ENCODE data around the gene IDE.
A peak's percentile ranks its signal among the peaks of the same experiment; 100 is the strongest.

The IDE gene

GRCh38 chr10:92562424-92562823, 11.5 kb downstream of the IDE start:
- DNase-seq: no peak

DNA sequence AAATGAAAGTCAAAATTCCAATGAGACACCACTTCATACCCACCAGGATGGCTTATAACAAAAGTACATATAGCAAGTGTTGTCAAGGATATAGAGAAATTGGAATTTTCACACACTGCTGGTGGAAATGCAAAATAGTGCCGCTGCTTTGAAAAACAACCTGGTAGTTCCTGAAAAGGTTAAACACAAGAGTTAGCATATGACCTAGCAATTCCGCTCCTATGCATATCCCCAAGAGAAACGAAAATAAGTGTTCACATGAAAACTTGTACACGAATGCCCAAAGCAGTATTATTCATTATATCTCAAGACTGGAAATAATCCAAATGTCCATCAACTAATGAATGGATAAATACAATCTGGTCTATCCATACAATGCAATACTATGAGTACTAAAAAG, 14.8 kb downstream of the IDE start:
- no peak for DNase-seq

- no peak for DNase-seq
Observed at GRCh38 chr10:92553959-92554358, 19.9 kb downstream of the IDE start.

DNA sequence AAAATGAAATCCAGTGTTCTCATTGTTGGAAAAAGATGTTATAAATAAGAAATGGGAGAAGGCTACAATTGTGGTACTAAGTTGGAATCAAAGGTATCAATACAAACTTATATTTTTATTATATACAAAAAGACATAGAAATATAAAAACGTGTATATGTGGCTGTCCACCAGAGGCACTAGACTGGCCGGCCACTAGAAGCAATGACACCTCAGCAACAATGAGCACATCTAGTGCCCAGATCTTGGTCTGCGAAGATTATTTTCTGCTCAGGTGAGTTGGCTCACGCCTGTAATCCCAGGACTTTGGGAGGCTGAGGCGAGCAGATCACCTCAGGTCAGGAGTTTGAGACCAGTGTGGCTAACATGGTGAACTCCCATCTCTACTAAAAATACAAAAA, 21.6 kb downstream of the IDE start:
- no peak for DNase-seq

DNA sequence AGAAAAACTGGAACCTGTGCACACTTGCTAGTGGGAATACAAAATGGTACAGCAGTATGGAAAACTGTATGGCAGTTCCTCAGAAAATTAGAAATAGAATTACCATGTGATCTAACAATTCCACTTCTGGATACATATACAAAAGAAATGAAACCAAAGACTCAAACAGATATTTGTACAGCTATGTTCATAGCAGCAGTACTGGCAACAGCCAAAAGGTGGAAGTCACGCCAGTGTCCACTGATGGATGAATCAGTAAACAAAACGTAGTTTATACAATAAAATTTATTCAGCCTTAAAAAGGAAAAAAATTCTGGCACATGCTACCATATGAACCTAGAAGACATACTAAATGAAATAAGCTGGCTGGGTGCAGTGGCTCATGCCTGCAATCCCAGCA, 23.0 kb downstream of the IDE start:
- DNase-seq: no peak

- no peak for DNase-seq
Observed at GRCh38 chr10:92547676-92548075, 26.2 kb downstream of the IDE start.

DNA sequence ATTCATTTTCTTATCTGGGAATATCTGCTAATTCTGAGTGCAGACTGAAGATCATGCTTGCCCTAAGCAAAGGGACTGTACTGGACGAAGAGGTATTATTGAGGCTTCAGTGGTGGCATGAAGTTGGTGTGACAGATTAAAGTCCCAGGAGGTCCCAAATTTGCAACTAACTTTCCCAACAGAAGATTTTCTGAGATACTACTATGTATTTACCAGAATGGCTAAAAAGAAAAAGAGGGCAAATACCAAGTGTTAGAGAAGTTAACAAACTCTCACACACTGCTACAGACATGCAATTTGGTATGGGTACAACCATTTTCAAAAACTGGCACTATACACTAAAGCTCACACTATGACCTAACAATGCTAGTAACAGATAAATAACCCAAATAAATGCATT, 28.3 kb downstream of the IDE start:
- DNase-seq: no peak

- DNase-seq: no peak
Observed at GRCh38 chr10:92544296-92544695, 29.6 kb downstream of the IDE start.

GRCh38 chr10:92542458-92542857, 31.4 kb downstream of the IDE start:
- DNase-seq: no peak

GRCh38 chr10:92541583-92541982, 32.3 kb downstream of the IDE start:
- DNase-seq: no peak

GRCh38 chr10:92538231-92538958, 35.5 kb downstream of the IDE start:
- no peak for DNase-seq

DNA sequence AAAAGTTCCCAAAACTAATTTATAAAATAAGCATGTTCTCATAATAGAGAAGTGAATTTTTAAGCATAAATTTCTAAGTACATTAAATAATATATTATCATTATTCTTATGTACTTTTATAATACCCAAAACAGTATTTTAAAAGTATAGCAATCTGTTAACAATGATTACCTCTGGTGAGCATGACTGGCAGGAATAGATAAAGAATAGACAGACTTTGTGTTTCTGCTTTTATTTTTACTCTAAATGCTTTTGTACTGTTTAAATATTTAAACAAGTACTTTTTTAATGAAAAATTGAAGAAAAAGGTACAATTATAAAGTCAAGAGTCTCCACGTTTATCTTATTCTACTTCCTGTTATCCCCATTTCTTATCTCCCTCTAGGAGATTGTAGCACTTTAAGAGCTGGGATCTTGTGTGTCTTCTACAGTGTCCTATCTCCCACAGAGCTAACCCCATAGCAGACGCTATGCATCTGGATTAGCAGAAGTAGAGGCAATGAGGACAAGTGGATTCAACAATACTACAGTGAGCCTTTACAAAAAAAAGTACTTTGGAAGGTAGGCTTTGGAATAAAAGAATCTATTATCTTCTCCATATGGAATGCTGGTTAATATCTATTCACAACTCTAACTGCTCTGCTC, 42.9 kb downstream of the IDE start:
- no peak for DNase-seq

DNA sequence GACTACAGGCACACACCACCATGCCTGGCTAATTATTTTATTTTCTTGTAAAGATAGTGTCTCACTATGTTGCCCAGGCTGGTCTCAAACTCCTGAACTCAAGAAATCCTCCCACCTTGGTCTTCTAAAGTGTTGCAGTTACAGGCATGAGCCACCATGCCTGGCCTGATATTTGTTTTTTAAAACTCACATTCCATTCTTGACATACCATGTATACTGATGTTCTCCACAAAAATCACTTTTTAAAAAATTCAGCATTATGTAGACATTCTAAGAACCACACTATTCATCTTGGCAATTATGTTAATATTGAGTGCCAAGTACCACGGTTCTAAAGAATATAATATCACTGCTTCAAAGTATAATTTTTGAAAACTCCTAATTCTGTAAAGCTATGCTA, 43.5 kb downstream of the IDE start:
- no peak for DNase-seq

DNA sequence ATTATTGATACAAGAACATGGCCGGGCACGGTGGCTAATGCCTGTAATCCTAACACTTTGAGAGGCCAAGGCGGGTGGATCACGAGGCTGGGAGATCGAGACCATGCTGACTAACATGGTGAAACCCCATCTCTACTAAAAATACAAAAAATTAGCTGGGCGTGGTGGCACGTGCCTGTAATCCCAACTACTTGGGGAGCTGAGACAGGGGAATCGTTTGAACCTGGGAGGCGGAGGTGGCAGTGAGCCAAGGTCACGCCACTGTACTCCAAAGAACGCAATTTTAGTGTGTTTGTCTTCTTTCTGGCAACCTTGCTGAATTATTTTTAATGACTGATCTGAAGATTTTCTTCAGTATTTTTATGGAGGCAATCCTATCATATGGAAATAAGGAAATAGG, 46.2 kb downstream of the IDE start:
- no peak for DNase-seq

DNA sequence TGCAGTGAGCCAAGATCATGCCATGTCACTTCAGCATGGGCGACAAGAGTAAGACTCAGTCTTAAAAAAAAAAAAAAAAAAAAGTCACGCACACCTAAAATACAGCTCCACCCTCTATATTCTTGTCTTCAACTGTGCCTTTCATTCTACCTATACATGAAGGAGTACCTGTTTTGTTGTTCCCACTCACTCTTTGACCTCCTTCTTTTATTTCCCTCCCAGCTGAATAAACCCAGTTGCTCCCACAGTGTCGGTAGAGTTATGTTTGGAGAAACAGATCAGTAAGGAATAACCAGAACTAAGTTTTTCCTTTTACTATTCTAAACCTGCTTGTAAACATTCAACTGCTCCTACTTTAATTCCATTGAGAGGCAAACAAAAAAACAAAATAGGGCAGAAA, 50.3 kb downstream of the IDE start:
- DNase-seq: no peak

- peak; percentile 21 for DNase-seq
Observed at GRCh38 chr10:92517034-92517655, 56.7 kb downstream of the IDE start.

DNA sequence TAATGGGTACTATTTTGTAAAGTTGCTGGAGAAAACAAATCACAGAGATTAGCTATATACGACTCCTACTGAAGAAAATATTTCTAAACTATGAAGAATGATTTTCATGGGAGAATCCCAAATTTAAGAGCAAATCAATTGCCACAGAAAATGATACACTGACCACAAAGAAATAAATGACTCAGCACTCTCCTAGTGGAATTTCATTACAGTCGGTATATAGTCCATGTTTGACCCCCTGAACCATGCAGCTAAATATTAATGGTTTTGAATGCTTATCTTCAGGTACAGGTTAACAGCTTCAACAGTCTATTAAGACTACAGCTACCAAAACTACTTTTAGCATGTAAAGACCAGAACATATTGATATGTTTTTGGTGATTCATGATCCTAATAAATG, 65.0 kb downstream of the IDE start:
- no peak for DNase-seq

- DNase-seq: no peak
Observed at GRCh38 chr10:92506336-92506735, 67.6 kb downstream of the IDE start.

GRCh38 chr10:92505044-92505443, 68.8 kb downstream of the IDE start:
- DNase-seq: no peak

GRCh38 chr10:92502296-92502808, 71.5 kb downstream of the IDE start:
- no peak for DNase-seq

DNA sequence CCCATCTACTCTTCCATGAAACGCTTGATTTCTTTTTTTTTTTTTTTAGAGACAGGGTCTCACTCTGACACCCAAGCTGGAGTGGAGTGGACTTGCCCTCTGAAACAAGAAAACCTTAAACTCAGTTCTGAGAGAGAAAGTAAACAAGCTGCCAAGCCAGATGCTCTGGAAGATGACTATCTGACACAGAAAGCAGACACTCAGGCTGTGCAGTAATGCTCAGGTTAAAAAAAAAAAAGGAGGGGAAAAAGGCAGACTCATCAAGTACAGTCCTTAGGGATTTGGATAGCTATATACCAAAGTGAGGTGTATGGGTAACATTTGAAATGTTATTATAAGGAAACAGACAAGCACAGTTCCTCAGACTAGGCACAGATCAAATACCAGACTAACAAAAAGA, 80.5 kb downstream of the IDE start:
- no peak for DNase-seq

DNA sequence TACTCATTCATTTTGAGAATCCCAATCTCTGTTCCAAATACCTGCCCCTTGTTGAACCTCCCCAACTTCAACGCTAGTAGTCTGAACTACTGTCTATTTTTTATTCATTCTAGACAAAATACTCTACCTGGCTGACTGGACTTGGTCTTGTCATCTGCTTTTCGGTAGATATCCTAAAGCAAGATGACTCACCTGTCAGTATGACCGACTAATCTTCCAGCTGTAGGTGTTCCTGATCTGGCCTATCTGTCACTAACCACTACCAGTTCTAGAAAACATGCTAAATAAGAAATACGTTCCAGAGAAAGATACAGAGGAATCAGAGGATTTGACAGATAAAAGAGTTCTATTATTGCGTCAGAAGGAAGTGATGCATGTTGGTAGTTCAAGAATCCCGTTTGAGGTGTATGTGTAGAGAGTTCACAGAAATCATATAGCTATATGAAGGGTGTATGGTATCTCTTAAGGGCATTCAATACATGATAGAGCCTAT, 81.1 kb downstream of the IDE start:
- DNase-seq: no peak

DNA sequence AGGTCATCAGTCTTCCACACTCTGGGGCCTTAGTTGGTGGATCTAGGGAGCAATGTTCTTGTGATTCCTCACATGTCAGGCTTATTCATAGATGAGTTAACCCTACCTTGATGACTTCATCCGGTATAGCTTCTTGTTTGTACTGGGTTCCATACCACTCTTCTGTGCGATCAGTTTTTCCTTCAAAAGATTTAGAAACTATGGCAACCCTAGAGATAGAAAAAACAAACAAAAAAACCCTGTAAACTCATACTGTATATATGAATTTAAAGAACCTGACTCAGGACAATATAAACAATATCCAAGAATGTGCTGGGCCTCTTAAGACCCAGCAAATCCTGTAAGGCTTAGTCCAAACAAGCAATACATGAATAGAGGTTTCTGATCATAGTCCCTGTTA, 83.5 kb downstream of the IDE start:
- no peak for DNase-seq

- no peak for DNase-seq
Observed at GRCh38 chr10:92486637-92487036, 87.3 kb downstream of the IDE start.
